Testis (tissue), 3 donors: ENCODE data around the gene UBC. TPM values are rescaled to one million over a fixed set of nuclear protein-coding genes. Genes with fewer than 3 reads are reported as not detected.
"Not testable (repeated sequence)": the region's sequence is repeated elsewhere in the genome, so short reads cannot be mapped to it uniquely, and the experiment has no call there.

Experiments used
- DNase-seq: peaks from one replicate; pipeline ENCODE4 v3.0.0-alpha.2; 2019
- H3K27ac ChIP-seq, 2 donors: fragments of 200-600 bp; sonication (generic); one replicate each; pipeline ENCODE4 v1.5.1; 2019
- H3K27me3 ChIP-seq: fragments of 200-600 bp; sonication (generic); one replicate; pipeline ENCODE4 v1.5.1; 2019
- H3K36me3 ChIP-seq: fragments of 200-600 bp; sonication (generic); one replicate; pipeline ENCODE4 v1.5.1; 2017; ENCODE audit warnings: low read depth; ENCODE audit errors: missing control alignments
- H3K4me1 ChIP-seq: fragments of 200-600 bp; sonication (generic); one replicate; pipeline ENCODE4 v1.5.1; 2019
- H3K4me3 ChIP-seq, 2 donors: fragments of 200-600 bp; sonication (generic); one replicate each; pipeline ENCODE4 v1.5.1; 2017 to 2019
- H3K9me3 ChIP-seq: fragments of 200-600 bp; sonication (generic); one replicate; pipeline ENCODE4 v1.5.1; 2017
- CTCF ChIP-seq, 3 experiments: fragments of 450-650 bp in 2 of 3; fragments of 200-600 bp in 1 of 3; sonication (generic) in 1 of 3; IDR thresholded peaks; one replicate each; pipeline ENCODE4 v1.5.1; 2016 to 2019; ENCODE audit warnings: antibody characterized with exemption in 3 of 3, mild to moderate bottlenecking in 2 of 3, moderate library complexity in 1 of 3
- POLR2A ChIP-seq: fragments of 450-650 bp; IDR thresholded peaks from one replicate; pipeline ENCODE4 v1.6.1; 2017; ENCODE audit warnings: antibody characterized with exemption, mild to moderate bottlenecking, moderate library complexity
- WGBS, 2 donors: methylation state at CpG; one replicate each; pipeline ENCODE4 v1.1.5; 2018; 5-methylcytosine and 5-hydroxymethylcytosine counted together
- intact Hi-C: fragments of 100-400 bp; cut with DNase I; formaldehyde crosslinking; loops from one replicate; pipeline ENCODE4 v1.15.1; 2023; ENCODE audit warnings: low total_unique reads
- polyA plus RNA-seq: library from polyadenylated mRNA; stranded (reverse); fragments of 350-450 nt; fragmentation: Illumina TruSeq; extraction: RNeasy Lipid Tissue Mini Kit (QIAGEN cat#74804); gene quantifications from one replicate; pipeline ENCODE4 v1.2.3, GENCODE V29; 2014; ENCODE audit warnings: low read depth, low replicate concordance; ENCODE audit not compliant: insufficient read depth
- total RNA-seq, 2 donors: library from RNA; depleted of rRNA; stranded (reverse); fragments of >200 nt; gene quantifications; one replicate each; pipeline ENCODE4 v1.2.3, GENCODE V29; 2016

The UBC gene
- total and polyA plus RNA-seq, 3 donors from 2014 or later, result 1,262 to 2,678 (median 1,458) TPM

- 3 to 10% methylated on average over 2 of the region's 2 CpGs for WGBS, 2 donors
- no peak overlapping the region for H3K4me3 ChIP-seq
- TF ChIP-seq CTCF (IDR thresholded peaks at IDR 0.05) (peak; percentile 94 to 99 (median 98)), POLR2A (no peak)
- no peaks in the 10 kb centered on the region for H3K27me3 ChIP-seq
- intact Hi-C loops, result no loop called here
- H3K27ac ChIP-seq, result no peak overlapping the region
- DNase-seq, result peak; percentile 98
- no peaks in the 10 kb centered on the region for H3K9me3 ChIP-seq
- H3K36me3 ChIP-seq, result no peaks in the 10 kb centered on the region
- H3K4me1 ChIP-seq, result peaks cover 32% of the 10 kb centered on the region
Measured at GRCh38 chr12:124906606-124907261, 7.7 kb downstream of the UBC start.

- Histone ChIP-seq H3K27me3 (no peaks in the 10 kb centered on the region), H3K27ac (peak overlapping the region; percentile 77 to 79), H3K4me3 (no peak overlapping the region), H3K9me3 (no peaks in the 10 kb centered on the region), H3K4me1 (peaks cover 18% of the 10 kb centered on the region), H3K36me3 (no peaks in the 10 kb centered on the region)
- intact Hi-C loops, result no loop called here
- TF ChIP-seq POLR2A (peak; percentile 20), CTCF (IDR thresholded peaks at IDR 0.05) (no peak)
- DNase-seq, result peak; percentile 96
- 7 to 8% methylated on average over 15 of the region's 15 CpGs for WGBS, 2 donors
Measured at GRCh38 chr12:124904306-124905098, 9.9 kb downstream of the UBC start.

- Histone ChIP-seq H3K4me3 (no peak overlapping the region), H3K4me1 (peaks cover 16% of the 10 kb centered on the region), H3K9me3 (no peaks in the 10 kb centered on the region), H3K27ac (no peak overlapping the region), H3K36me3 (no peaks in the 10 kb centered on the region), H3K27me3 (no peaks in the 10 kb centered on the region)
- intact Hi-C loops, result no loop called here
- 89 to 94% methylated on average over 6 of the region's 6 CpGs for WGBS, 2 donors
- no peak for TF ChIP-seq CTCF (IDR thresholded peaks at IDR 0.05)
- TF ChIP-seq POLR2A, result no peak
- no peak for DNase-seq
Measured at GRCh38 chr12:124902916-124903315, 11.5 kb downstream of the UBC start.

GRCh38 chr12:124901003-124901402 is 13.4 kb downstream of the UBC start:
- Histone ChIP-seq H3K36me3 (no peaks in the 10 kb centered on the region), H3K4me3 (no peak overlapping the region), H3K27ac (no peak overlapping the region), H3K27me3 (no peaks in the 10 kb centered on the region), H3K4me1 (peaks cover 13% of the 10 kb centered on the region), H3K9me3 (no peaks in the 10 kb centered on the region)
- intact Hi-C loops, result no loop called here
- DNase-seq, result no peak
- WGBS, 2 donors, result 67 to 71% methylated on average over 3 of the region's 3 CpGs
- TF ChIP-seq CTCF (IDR thresholded peaks at IDR 0.05), result no peak
- no peak for TF ChIP-seq POLR2A

- intact Hi-C loops, H3K27ac ChIP-seq, H3K36me3 ChIP-seq, H3K4me3 ChIP-seq, H3K9me3 ChIP-seq, H3K27me3 ChIP-seq, DNase-seq: not testable (repeated sequence)
- WGBS, 2 donors, result 91% methylated on average over 8 of the region's 8 CpGs
- peaks cover 13% of the 10 kb centered on the region for H3K4me1 ChIP-seq
Measured at GRCh38 chr12:124900345-124900795, 14.1 kb downstream of the UBC start.
